Spleen (tissue), 7 donors: ENCODE results near the gene LDHAL6B.

Experiments used
- POLR2AphosphoS5 ChIP-seq, 3 donors: sonication (generic); formaldehyde crosslinking; IDR thresholded peaks; one replicate each; pipeline ENCODE4 v1.5.1; 2017; ENCODE audit warnings: antibody characterized with exemption in 3 of 3
- TF ChIP-seq, protein P1 (sequence below), 11 experiments: fragments of 200-600 bp in 7 of 11; fragments of 450-650 bp in 4 of 11; sonication (generic) in 4 of 11; IDR thresholded peaks in 8 of 11; conservative IDR thresholded peaks in 3 of 11; 1 replicate in 7 of 11; 2 replicates in 4 of 11; pipeline versions ENCODE4 v1.4.0 to v1.8.0; 2016 to 2021; ENCODE audit warnings: antibody characterized with exemption in 11 of 11, inconsistent platforms in 4 of 11, mild to moderate bottlenecking in 1 of 11
- donor health status: DM: no; HTN: no; CAD: no; lungs with moderate emphysema.
- donor health status: DM: no; HTN: no; CAD: no.
- donor health status: DM: no; HTN: no; CAD: no.

- TF ChIP-seq, protein P1, sequence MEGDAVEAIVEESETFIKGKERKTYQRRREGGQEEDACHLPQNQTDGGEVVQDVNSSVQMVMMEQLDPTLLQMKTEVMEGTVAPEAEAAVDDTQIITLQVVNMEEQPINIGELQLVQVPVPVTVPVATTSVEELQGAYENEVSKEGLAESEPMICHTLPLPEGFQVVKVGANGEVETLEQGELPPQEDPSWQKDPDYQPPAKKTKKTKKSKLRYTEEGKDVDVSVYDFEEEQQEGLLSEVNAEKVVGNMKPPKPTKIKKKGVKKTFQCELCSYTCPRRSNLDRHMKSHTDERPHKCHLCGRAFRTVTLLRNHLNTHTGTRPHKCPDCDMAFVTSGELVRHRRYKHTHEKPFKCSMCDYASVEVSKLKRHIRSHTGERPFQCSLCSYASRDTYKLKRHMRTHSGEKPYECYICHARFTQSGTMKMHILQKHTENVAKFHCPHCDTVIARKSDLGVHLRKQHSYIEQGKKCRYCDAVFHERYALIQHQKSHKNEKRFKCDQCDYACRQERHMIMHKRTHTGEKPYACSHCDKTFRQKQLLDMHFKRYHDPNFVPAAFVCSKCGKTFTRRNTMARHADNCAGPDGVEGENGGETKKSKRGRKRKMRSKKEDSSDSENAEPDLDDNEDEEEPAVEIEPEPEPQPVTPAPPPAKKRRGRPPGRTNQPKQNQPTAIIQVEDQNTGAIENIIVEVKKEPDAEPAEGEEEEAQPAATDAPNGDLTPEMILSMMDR (IDR thresholded peaks at IDR 0.05 in 8 of 11, conservative IDR thresholded peaks at IDR 0.05 in 3 of 11), result no peak
- no peak for TF ChIP-seq POLR2AphosphoS5 (IDR thresholded peaks at IDR 0.05)
Measured at GRCh38 chr15:59244337-59244736, 37.7 kb downstream of the LDHAL6B start.
